CD4-positive, alpha-beta T cell treated with Interferon alpha-2 for 1 hour (primary cell): ENCODE data around the gene MTMR11.
"Not testable (repeated sequence)": the region's sequence is repeated elsewhere in the genome, so short reads cannot be mapped to it uniquely, and the experiment has no call there.

ENCODE experiments used
- DNase-seq, 2 donors: peaks; one replicate each; pipeline ENCODE4 v3.0.0-alpha.2; 2020 to 2022

Gene MTMR11

GRCh38 chr1:149899460-149900284, 37.0 kb downstream of the MTMR11 start, which contains the start of gene BOLA1:
Gene BOLA1 (plus strand): TSS chr1:149899568. CDS start chr1:149900060, 492 bp downstream.
- DNase-seq, result peak; percentile 80 to 85

GRCh38 chr1:149896575-149896974, 40.1 kb downstream of the MTMR11 start:
- DNase-seq, result no peak

GRCh38 chr1:149888999-149889289, 47.7 kb downstream of the MTMR11 start:
- DNase-seq, result no peak

- peak; percentile 84 to 87 for DNase-seq
Measured at GRCh38 chr1:149888247-149888998, 48.3 kb downstream of the MTMR11 start.

- DNase-seq, result peak; percentile 94 to 97
Measured at GRCh38 chr1:149887456-149888246, 49.0 kb downstream of the MTMR11 start.

- DNase-seq, result not testable (repeated sequence)
Measured at GRCh38 chr1:149887196-149887455, 49.6 kb downstream of the MTMR11 start.

GRCh38 chr1:149886396-149887195, 50.1 kb downstream of the MTMR11 start:
- DNase-seq, result peak; percentile 97 to 98

GRCh38 chr1:149886121-149886395, 50.6 kb downstream of the MTMR11 start:
- DNase-seq, result not testable (repeated sequence)

- peak; percentile 68 to 71 for DNase-seq
Measured at GRCh38 chr1:149885339-149886120, 51.1 kb downstream of the MTMR11 start.

GRCh38 chr1:149884433-149885338, 52.0 kb downstream of the MTMR11 start:
- DNase-seq, result peak; percentile 25 to 31

- DNase-seq, result no peak
Measured at GRCh38 chr1:149883598-149884247, 53.0 kb downstream of the MTMR11 start.

- no peak for DNase-seq
Measured at GRCh38 chr1:149881876-149882275, 54.8 kb downstream of the MTMR11 start.

- peak; percentile 12 to 41 for DNase-seq
Measured at GRCh38 chr1:149879556-149879955, 57.1 kb downstream of the MTMR11 start.
